ENCODE results near the gene NACC1. TPM values are rescaled to one million over a fixed set of nuclear protein-coding genes. Genes with fewer than 3 reads are reported as not detected.
A peak's percentile ranks its signal among the peaks of the same experiment; 100 is the strongest.

Gene NACC1
- total and polyA plus RNA-seq, 2 of the 13 experiments (the other 11 are each of a cell fraction or from before 2014, with no cell fraction given), result 31.8 to 42.3 TPM

- TF ChIP-seq ZNF703 (CRISPR knock-in tag; IDR thresholded peaks at IDR 0.05; ENCODE audit: borderline replicate concordance) (no peak), CBX5 (CRISPR knock-in tag; IDR thresholded peaks at IDR 0.05; ENCODE audit: borderline replicate concordance) (no peak), XBP1 (CRISPR knock-in tag; IDR thresholded peaks at IDR 0.05) (no peak), ZNF354B (CRISPR knock-in tag; IDR thresholded peaks at IDR 0.05) (no peak), ZNF350 (CRISPR knock-in tag; IDR thresholded peaks at IDR 0.05; ENCODE audit: borderline replicate concordance, low read depth) (no peak), CENPX (CRISPR knock-in tag; IDR thresholded peaks at IDR 0.05) (no peak), FOXO1 (CRISPR knock-in tag; IDR thresholded peaks at IDR 0.05) (no peak), SP4 (CRISPR knock-in tag; IDR thresholded peaks at IDR 0.05) (peak; percentile 60; the same call in 1 of the 2 replicates), ZNF605 (CRISPR knock-in tag; IDR thresholded peaks at IDR 0.05) (0 out of 2 replicates have a peak, but pooled peaks have one; percentile 40), ZNF232 (CRISPR knock-in tag; IDR thresholded peaks at IDR 0.05; ENCODE audit: borderline replicate concordance) (no peak), FUBP1 (CRISPR knock-in tag; IDR thresholded peaks at IDR 0.05; ENCODE audit: borderline replicate concordance) (no peak), TAF1 (CRISPR knock-in tag; IDR thresholded peaks at IDR 0.05) (no peak), ZNF549 (CRISPR knock-in tag; IDR thresholded peaks at IDR 0.05) (no peak), ETV5 (CRISPR knock-in tag; IDR thresholded peaks at IDR 0.05; ENCODE audit: borderline replicate concordance) (no peak), ZNF713 (CRISPR knock-in tag; IDR thresholded peaks at IDR 0.05) (no peak), ZNF883 (CRISPR knock-in tag; IDR thresholded peaks at IDR 0.05; ENCODE audit: not compliant biosample characterization) (no peak), ZNF777 (CRISPR knock-in tag; IDR thresholded peaks at IDR 0.05) (no peak), SP5 (CRISPR knock-in tag; IDR thresholded peaks at IDR 0.05; ENCODE audit: borderline replicate concordance, low read depth) (no peak), ZNF124 (CRISPR knock-in tag; IDR thresholded peaks at IDR 0.05) (no peak), YEATS2 (CRISPR knock-in tag; IDR thresholded peaks at IDR 0.05; ENCODE audit: borderline replicate concordance) (no peak), MYC (CRISPR knock-in tag; IDR thresholded peaks at IDR 0.05; ENCODE audit: borderline replicate concordance) (no peak), ZNF121 (CRISPR knock-in tag; IDR thresholded peaks at IDR 0.05) (no peak), CREBL2 (CRISPR knock-in tag; IDR thresholded peaks at IDR 0.05; ENCODE audit: borderline replicate concordance) (no peak)
- TF ChIP-seq, protein P1, sequence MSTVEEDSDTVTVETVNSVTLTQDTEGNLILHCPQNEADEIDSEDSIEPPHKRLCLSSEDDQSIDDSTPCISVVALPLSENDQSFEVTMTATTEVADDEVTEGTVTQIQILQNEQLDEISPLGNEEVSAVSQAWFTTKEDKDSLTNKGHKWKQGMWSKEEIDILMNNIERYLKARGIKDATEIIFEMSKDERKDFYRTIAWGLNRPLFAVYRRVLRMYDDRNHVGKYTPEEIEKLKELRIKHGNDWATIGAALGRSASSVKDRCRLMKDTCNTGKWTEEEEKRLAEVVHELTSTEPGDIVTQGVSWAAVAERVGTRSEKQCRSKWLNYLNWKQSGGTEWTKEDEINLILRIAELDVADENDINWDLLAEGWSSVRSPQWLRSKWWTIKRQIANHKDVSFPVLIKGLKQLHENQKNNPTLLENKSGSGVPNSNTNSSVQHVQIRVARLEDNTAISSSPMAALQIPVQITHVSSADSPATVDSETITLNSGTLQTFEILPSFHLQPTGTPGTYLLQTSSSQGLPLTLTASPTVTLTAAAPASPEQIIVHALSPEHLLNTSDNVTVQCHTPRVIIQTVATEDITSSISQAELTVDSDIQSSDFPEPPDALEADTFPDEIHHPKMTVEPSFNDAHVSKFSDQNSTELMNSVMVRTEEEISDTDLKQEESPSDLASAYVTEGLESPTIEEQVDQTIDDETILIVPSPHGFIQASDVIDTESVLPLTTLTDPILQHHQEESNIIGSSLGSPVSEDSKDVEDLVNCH (CRISPR knock-in tag; IDR thresholded peaks at IDR 0.05), result no peak
- TF ChIP-seq, protein P2, sequence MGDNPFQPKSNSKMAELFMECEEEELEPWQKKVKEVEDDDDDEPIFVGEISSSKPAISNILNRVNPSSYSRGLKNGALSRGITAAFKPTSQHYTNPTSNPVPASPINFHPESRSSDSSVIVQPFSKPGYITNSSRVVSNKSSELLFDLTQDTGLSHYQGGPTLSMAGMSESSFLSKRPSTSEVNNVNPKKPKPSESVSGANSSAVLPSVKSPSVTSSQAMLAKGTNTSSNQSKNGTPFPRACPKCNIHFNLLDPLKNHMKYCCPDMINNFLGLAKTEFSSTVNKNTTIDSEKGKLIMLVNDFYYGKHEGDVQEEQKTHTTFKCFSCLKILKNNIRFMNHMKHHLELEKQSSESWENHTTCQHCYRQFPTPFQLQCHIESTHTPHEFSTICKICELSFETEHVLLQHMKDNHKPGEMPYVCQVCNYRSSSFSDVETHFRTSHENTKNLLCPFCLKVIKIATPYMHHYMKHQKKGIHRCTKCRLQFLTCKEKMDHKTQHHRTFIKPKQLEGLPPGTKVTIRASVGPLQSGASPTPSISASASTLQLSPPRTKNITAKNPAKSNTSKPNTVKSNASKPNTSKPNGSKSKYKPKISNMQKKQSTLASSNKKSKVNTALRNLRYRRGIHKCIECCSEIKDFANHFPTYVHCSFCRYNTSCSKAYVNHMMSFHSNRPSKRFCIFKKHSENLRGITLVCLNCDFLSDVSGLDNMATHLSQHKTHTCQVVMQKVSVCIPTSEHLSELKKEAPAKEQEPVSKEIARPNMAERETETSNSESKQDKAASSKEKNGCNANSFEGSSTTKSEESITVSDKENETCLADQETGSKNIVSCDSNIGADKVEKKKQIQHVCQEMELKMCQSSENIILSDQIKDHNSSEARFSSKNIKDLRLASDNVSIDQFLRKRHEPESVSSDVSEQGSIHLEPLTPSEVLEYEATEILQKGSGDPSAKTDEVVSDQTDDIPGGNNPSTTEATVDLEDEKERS (CRISPR knock-in tag; IDR thresholded peaks at IDR 0.05), result no peak
These were observed 15.7 kb upstream of the NACC1 start (continued) for GRCh38 chr19:13102416-13102665.

Measured in HepG2 (cell line).